Measurements from ENCODE around the gene LRP10.

LRP10 gene

DNA sequence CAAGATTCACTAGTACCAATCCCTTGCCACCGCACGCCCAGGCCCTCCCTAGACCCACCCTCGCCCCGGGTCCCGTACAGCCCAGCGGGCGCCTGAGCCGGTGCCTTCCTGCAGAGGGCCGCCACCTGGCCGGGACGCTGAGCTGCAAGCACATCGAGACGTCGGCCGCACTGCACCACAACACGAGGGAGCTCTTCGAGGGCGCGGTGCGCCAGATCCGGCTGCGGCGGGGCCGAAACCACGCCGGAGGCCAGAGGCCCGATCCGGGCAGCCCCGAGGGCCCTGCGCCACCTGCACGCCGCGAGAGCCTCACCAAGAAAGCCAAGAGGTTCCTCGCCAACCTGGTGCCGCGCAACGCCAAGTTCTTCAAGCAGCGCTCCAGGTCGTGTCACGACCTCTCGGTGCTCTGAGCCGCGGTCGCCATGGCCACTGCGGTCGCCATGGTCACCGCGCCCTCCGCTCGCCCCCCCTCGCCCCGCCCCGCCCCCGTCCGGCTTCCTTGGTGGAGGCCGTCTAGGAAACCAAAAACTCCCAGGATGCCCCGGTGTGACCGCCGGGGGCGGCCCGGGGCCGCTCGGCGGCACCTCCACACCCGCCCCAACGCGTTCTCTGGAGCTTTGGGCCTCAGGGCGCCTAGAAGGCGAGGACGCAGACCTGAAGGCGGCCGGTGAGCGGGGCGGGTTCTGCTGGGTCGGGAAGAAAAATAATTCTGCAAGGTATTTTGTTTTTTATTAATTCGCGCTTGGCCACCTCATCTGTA is 15.1 kb downstream of the LRP10 start:
- FAIRE-seq, result peak; percentile 77
- no peak for TF ChIP-seq POU2F2 (IDR thresholded peaks at IDR 0.05; ENCODE audit: low read depth, low read length)
- TF ChIP-seq POLR2A (IDR thresholded peaks at IDR 0.05; ENCODE audit: low read depth, low read length), result no peak
- TF ChIP-seq PAX5 (IDR thresholded peaks at IDR 0.05; ENCODE audit: insufficient read depth, low read length, severe bottlenecking), result no peak
- TF ChIP-seq SPI1 (IDR thresholded peaks at IDR 0.05; ENCODE audit: low read depth, low read length), result no peak
- 0 out of 2 replicates have a peak, but pooled peaks have one; percentile 15 for TF ChIP-seq TAF1 (IDR thresholded peaks at IDR 0.05; ENCODE audit: low read depth, low read length)
- TF ChIP-seq POLR2AphosphoS5 (IDR thresholded peaks at IDR 0.05; ENCODE audit: low read depth, low read length), result peak; percentile 12; the same call in 1 of the 2 replicates
- peak; percentile 74 for DNase-seq (ENCODE audit: insufficient read length, low spot score)

GRCh38 chr14:22887260-22887989 is 15.9 kb downstream of the LRP10 start:
- DNase-seq (ENCODE audit: insufficient read length, low spot score) (no peak), FAIRE-seq (peak; percentile 68)
- TF ChIP-seq POLR2AphosphoS5 (IDR thresholded peaks at IDR 0.05; ENCODE audit: low read depth, low read length), result peak; percentile 23; the same call in 1 of the 2 replicates
- no peak for TF ChIP-seq POU2F2 (IDR thresholded peaks at IDR 0.05; ENCODE audit: low read depth, low read length)
- TF ChIP-seq SPI1 (IDR thresholded peaks at IDR 0.05; ENCODE audit: low read depth, low read length), result peak; percentile 89
- no peak for TF ChIP-seq PAX5 (IDR thresholded peaks at IDR 0.05; ENCODE audit: insufficient read depth, low read length, severe bottlenecking)
- TF ChIP-seq POLR2A (IDR thresholded peaks at IDR 0.05; ENCODE audit: low read depth, low read length), result peak; percentile 49; the same call in 1 of the 2 replicates
- no peak for TF ChIP-seq TAF1 (IDR thresholded peaks at IDR 0.05; ENCODE audit: low read depth, low read length)

DNA sequence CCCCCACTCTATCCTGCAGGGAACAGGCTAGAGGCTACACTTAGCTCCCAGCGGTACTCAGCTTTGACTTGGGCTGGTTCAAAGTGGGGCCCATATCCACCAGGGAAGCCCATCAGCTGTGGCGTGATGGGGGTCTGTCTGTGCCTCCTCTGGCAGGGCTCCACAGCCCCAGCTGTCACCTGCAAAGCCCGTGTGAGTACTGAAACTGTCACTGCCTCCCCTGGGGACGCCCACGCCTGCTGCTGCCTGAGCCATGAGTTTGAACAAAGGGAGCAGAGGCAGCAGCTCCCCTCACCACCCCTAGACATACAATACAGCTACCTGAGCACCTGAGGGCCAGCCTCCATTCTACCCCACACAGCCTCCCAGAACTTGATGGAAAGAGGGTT is 16.4 kb downstream of the LRP10 start:
- TF ChIP-seq SPI1 (IDR thresholded peaks at IDR 0.05; ENCODE audit: low read depth, low read length), result no peak
- TF ChIP-seq PAX5 (IDR thresholded peaks at IDR 0.05; ENCODE audit: insufficient read depth, low read length, severe bottlenecking), result no peak
- TF ChIP-seq POLR2A (IDR thresholded peaks at IDR 0.05; ENCODE audit: low read depth, low read length), result peak; percentile 65
- peak; percentile 65; the same call in 1 of the 2 replicates for TF ChIP-seq POU2F2 (IDR thresholded peaks at IDR 0.05; ENCODE audit: low read depth, low read length)
- peak; percentile 68; the same call in 1 of the 2 replicates for TF ChIP-seq POLR2AphosphoS5 (IDR thresholded peaks at IDR 0.05; ENCODE audit: low read depth, low read length)
- peak; percentile 79 for TF ChIP-seq TAF1 (IDR thresholded peaks at IDR 0.05; ENCODE audit: low read depth, low read length)
- no peak for DNase-seq (ENCODE audit: insufficient read length, low spot score)
- peak; percentile 88 for FAIRE-seq

GRCh38 chr14:22888662-22889061 is 17.1 kb downstream of the LRP10 start:
- no peak for DNase-seq (ENCODE audit: insufficient read length, low spot score)
- TF ChIP-seq POLR2A (IDR thresholded peaks at IDR 0.05; ENCODE audit: low read depth, low read length) (no peak), POU2F2 (IDR thresholded peaks at IDR 0.05; ENCODE audit: low read depth, low read length) (no peak), SPI1 (IDR thresholded peaks at IDR 0.05; ENCODE audit: low read depth, low read length) (no peak), PAX5 (IDR thresholded peaks at IDR 0.05; ENCODE audit: insufficient read depth, low read length, severe bottlenecking) (no peak), POLR2AphosphoS5 (IDR thresholded peaks at IDR 0.05; ENCODE audit: low read depth, low read length) (no peak)
- no peak for FAIRE-seq

DNA sequence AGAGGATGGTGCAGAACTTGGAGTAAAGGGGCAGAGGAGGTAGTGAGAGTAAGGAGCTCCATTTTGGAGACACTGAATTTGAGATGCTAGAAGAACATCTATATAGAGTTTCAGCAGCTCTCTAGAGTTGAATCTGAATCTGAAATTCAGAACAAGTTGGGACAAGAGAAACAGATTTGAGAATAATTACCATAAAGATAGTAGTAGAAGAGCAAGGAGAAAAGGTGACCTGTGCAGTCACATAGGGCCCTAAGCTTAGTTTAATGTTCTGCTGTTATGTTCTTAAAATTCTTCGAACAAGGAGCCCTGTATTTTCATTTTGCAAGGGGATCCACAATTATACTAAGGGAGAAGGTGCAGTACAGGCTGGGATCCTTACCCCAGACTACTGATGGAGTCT is 18.9 kb downstream of the LRP10 start:
- TF ChIP-seq POLR2A (IDR thresholded peaks at IDR 0.05; ENCODE audit: low read depth, low read length) (no peak), PAX5 (IDR thresholded peaks at IDR 0.05; ENCODE audit: insufficient read depth, low read length, severe bottlenecking) (no peak), SPI1 (IDR thresholded peaks at IDR 0.05; ENCODE audit: low read depth, low read length) (no peak), POLR2AphosphoS5 (IDR thresholded peaks at IDR 0.05; ENCODE audit: low read depth, low read length) (no peak), POU2F2 (IDR thresholded peaks at IDR 0.05; ENCODE audit: low read depth, low read length) (no peak), TAF1 (IDR thresholded peaks at IDR 0.05; ENCODE audit: low read depth, low read length) (no peak)
- FAIRE-seq, result no peak
- no peak for DNase-seq (ENCODE audit: insufficient read length, low spot score)

DNA sequence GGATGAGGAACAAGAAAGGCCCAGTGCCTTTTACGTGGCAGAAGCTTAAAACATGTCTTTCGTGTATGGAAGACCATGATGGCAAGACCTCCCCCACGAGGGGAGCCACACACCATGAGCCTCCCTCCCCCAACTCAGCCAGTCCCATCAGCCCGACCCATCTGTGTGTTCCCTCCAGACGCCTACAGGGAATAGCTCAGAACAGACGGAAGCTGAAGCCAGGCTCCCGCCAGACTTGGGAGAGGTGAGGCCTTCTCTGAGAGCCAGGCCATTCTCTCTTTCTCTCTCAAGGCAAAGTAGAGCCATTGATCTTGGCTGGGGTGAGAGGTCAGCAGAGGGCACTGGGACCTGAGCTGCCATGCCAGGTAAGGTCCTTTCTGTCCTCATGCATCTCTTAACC is 20.9 kb downstream of the LRP10 start:
- no peak for TF ChIP-seq POLR2A (IDR thresholded peaks at IDR 0.05; ENCODE audit: low read depth, low read length)
- TF ChIP-seq POLR2AphosphoS5 (IDR thresholded peaks at IDR 0.05; ENCODE audit: low read depth, low read length), result no peak
- TF ChIP-seq PAX5 (IDR thresholded peaks at IDR 0.05; ENCODE audit: insufficient read depth, low read length, severe bottlenecking), result no peak
- TF ChIP-seq TAF1 (IDR thresholded peaks at IDR 0.05; ENCODE audit: low read depth, low read length), result no peak
- no peak for TF ChIP-seq POU2F2 (IDR thresholded peaks at IDR 0.05; ENCODE audit: low read depth, low read length)
- TF ChIP-seq SPI1 (IDR thresholded peaks at IDR 0.05; ENCODE audit: low read depth, low read length), result no peak
- FAIRE-seq (no peak), DNase-seq (ENCODE audit: insufficient read length, low spot score) (no peak)

GRCh38 chr14:22893706-22894105 is 22.2 kb downstream of the LRP10 start:
- no peak for TF ChIP-seq POLR2AphosphoS5 (IDR thresholded peaks at IDR 0.05; ENCODE audit: low read depth, low read length)
- no peak for TF ChIP-seq SPI1 (IDR thresholded peaks at IDR 0.05; ENCODE audit: low read depth, low read length)
- no peak for TF ChIP-seq POU2F2 (IDR thresholded peaks at IDR 0.05; ENCODE audit: low read depth, low read length)
- TF ChIP-seq PAX5 (IDR thresholded peaks at IDR 0.05; ENCODE audit: insufficient read depth, low read length, severe bottlenecking), result no peak
- TF ChIP-seq TAF1 (IDR thresholded peaks at IDR 0.05; ENCODE audit: low read depth, low read length), result no peak
- TF ChIP-seq POLR2A (IDR thresholded peaks at IDR 0.05; ENCODE audit: low read depth, low read length), result no peak
- DNase-seq (ENCODE audit: insufficient read length, low spot score) (no peak), FAIRE-seq (no peak)

DNA sequence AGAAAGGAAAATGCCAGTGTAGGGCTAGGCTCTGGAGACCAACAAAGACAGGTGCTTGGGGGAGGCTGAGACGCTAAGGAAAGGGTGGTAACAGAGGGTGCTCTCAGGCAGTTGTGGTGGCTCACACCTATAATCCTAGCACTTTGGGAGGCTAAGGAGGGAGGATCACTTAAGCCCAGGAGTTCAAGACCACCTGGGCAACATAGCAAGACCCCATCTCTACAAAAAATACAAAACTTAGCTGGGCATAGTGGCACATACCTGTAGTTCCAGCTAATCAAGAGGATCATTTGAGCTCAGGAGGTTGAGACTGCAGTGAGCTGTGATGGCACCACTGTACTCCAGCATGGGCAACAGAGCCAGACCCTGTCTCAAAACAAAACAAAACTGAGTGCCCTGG is 23.9 kb downstream of the LRP10 start:
- TF ChIP-seq POLR2A (IDR thresholded peaks at IDR 0.05; ENCODE audit: low read depth, low read length) (no peak), POLR2AphosphoS5 (IDR thresholded peaks at IDR 0.05; ENCODE audit: low read depth, low read length) (no peak), TAF1 (IDR thresholded peaks at IDR 0.05; ENCODE audit: low read depth, low read length) (no peak), PAX5 (IDR thresholded peaks at IDR 0.05; ENCODE audit: insufficient read depth, low read length, severe bottlenecking) (no peak), POU2F2 (IDR thresholded peaks at IDR 0.05; ENCODE audit: low read depth, low read length) (no peak), SPI1 (IDR thresholded peaks at IDR 0.05; ENCODE audit: low read depth, low read length) (no peak)
- no peak for FAIRE-seq

GRCh38 chr14:22896356-22896755 is 24.8 kb downstream of the LRP10 start:
- DNase-seq (ENCODE audit: insufficient read length, low spot score), result no peak
- FAIRE-seq, result no peak
- TF ChIP-seq PAX5 (IDR thresholded peaks at IDR 0.05; ENCODE audit: insufficient read depth, low read length, severe bottlenecking), result no peak
- TF ChIP-seq POLR2A (IDR thresholded peaks at IDR 0.05; ENCODE audit: low read depth, low read length), result no peak
- no peak for TF ChIP-seq POLR2AphosphoS5 (IDR thresholded peaks at IDR 0.05; ENCODE audit: low read depth, low read length)

More for the DNA sequence above, 23.9 kb downstream of the LRP10 start:
- DNase-seq (ENCODE audit: insufficient read length, low spot score), result no peak
